ENCODE results near the gene RPTOR.

DNA sequence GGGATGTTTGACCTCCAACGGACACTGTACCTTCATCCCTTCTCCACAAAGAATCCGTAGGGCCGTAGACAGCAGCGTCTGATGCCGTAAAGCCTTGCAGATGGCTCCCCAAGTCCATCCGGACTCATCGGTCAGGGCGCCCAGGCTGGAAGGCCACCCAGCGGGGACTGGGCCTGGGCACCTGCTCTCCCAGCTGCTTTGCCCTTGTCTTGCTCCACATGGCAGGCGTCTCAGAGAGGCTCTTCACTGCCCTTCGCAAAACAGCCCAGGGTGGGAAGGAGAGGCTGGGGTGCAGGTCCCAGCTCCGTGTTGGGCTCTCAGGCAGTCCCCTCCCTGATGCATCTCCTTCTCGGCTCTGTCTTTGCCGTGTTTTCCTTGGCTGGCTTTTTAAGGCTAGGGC, 6.2 kb upstream of the RPTOR start:
- TF ChIP-seq, protein P1, sequence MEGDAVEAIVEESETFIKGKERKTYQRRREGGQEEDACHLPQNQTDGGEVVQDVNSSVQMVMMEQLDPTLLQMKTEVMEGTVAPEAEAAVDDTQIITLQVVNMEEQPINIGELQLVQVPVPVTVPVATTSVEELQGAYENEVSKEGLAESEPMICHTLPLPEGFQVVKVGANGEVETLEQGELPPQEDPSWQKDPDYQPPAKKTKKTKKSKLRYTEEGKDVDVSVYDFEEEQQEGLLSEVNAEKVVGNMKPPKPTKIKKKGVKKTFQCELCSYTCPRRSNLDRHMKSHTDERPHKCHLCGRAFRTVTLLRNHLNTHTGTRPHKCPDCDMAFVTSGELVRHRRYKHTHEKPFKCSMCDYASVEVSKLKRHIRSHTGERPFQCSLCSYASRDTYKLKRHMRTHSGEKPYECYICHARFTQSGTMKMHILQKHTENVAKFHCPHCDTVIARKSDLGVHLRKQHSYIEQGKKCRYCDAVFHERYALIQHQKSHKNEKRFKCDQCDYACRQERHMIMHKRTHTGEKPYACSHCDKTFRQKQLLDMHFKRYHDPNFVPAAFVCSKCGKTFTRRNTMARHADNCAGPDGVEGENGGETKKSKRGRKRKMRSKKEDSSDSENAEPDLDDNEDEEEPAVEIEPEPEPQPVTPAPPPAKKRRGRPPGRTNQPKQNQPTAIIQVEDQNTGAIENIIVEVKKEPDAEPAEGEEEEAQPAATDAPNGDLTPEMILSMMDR (conservative IDR thresholded peaks at IDR 0.05 in 1 of 2, IDR thresholded peaks at IDR 0.05 in 1 of 2; ENCODE audit: low read depth in 1 of 2, low read length in 2 of 2) = no peak
- no peak for TF ChIP-seq EZH2 (IDR thresholded peaks at IDR 0.05; ENCODE audit: low read length, missing control alignments)
